Sciatic nerve (tissue), 2 donors: ENCODE measurements around the gene PHGDH. TPM values are rescaled to one million over a fixed set of nuclear protein-coding genes. Genes with fewer than 3 reads are reported as not detected.

Experiments
- ATAC-seq: fragments of 200-7000 bp; cut with Tn5 transposase; one replicate; pipeline ENCODE4 v1.9.1; 2020; ENCODE audit warnings: mild to moderate bottlenecking, moderate library complexity
- DNase-seq: peaks from one replicate; pipeline ENCODE4 v3.0.0-alpha.2; 2020; ENCODE audit warnings: low spot score
- intact Hi-C: fragments of 100-400 bp; cut with DNase I; formaldehyde crosslinking; loops from one replicate; pipeline ENCODE4 v1.14.2; 2022
- total RNA-seq: library from RNA; stranded (reverse); fragmentation: NEBNext Ultra II Directional; extraction: Animal tissue kit (Norgen Biotek cat#: 25700); gene quantifications from one replicate; pipeline ENCODE4 v1.2.1, GENCODE V29; 2021
- donor health status: DM: no; HTN: no; CAD: no.
- donor health status: DM: no; HTN: no; CAD: no.

PHGDH gene
- total RNA-seq, 1 donor from 2014 or later, result 60.0 TPM

GRCh38 chr1:119724611-119725218 lies 13.0 kb downstream of the PHGDH start:
- DNase-seq (no peak), ATAC-seq (no peak)
- intact Hi-C loops, result no loop called here

GRCh38 chr1:119725626-119726025 lies 13.9 kb downstream of the PHGDH start:
- ATAC-seq (no peak), DNase-seq (no peak)
- intact Hi-C loops, result no loop called here

GRCh38 chr1:119727991-119728390 lies 16.3 kb downstream of the PHGDH start:
- no peak for DNase-seq
- ATAC-seq, result no peak
- intact Hi-C loops, result no loop called here

GRCh38 chr1:119729044-119729443 lies 17.3 kb downstream of the PHGDH start:
- no peak for DNase-seq
- intact Hi-C loops, result no loop called here
- ATAC-seq, result no peak

GRCh38 chr1:119731060-119731459 lies 19.3 kb downstream of the PHGDH start:
- ATAC-seq (no peak), DNase-seq (no peak)
- intact Hi-C loops, result no loop called here

GRCh38 chr1:119731741-119732430 lies 20.2 kb downstream of the PHGDH start:
- intact Hi-C loops, result no loop called here
- no peak for DNase-seq
- ATAC-seq, result no peak

- peak; percentile 73 for DNase-seq
- ATAC-seq, result peak; percentile 90
Observed at GRCh38 chr1:119732465-119733168, 20.9 kb downstream of the PHGDH start.

GRCh38 chr1:119733754-119734153 lies 22.0 kb downstream of the PHGDH start:
- intact Hi-C loops, result no loop called here
- DNase-seq (no peak), ATAC-seq (no peak)

More at GRCh38 chr1:119732465-119733168, 20.9 kb downstream of the PHGDH start:
- intact Hi-C loops, result no loop called here

GRCh38 chr1:119735217-119735616 lies 23.5 kb downstream of the PHGDH start:
- intact Hi-C loops, result no loop called here
- DNase-seq (no peak), ATAC-seq (no peak)

GRCh38 chr1:119736649-119737039 lies 24.9 kb downstream of the PHGDH start:
- no peak for DNase-seq
- ATAC-seq, result no peak
- intact Hi-C loops, result no loop called here

GRCh38 chr1:119737040-119737682 lies 25.4 kb downstream of the PHGDH start:
- peak; percentile 76 for ATAC-seq
- peak; percentile 69 for DNase-seq
- intact Hi-C loops, result no loop called here

GRCh38 chr1:119738100-119738720 lies 26.5 kb downstream of the PHGDH start:
- ATAC-seq (peak; percentile 47), DNase-seq (no peak)
- intact Hi-C loops, result no loop called here

GRCh38 chr1:119739150-119739549 lies 27.4 kb downstream of the PHGDH start:
- ATAC-seq, result no peak
- no peak for DNase-seq
- intact Hi-C loops, result no loop called here

- intact Hi-C loops, result no loop called here
- ATAC-seq (no peak), DNase-seq (no peak)
Observed at GRCh38 chr1:119740261-119740660, 28.5 kb downstream of the PHGDH start.

- ATAC-seq, result no peak
- intact Hi-C loops, result no loop called here
- DNase-seq, result no peak
Observed at GRCh38 chr1:119740896-119741780, 29.4 kb downstream of the PHGDH start.

GRCh38 chr1:119742202-119742601 lies 30.5 kb downstream of the PHGDH start:
- DNase-seq (no peak), ATAC-seq (no peak)
- intact Hi-C loops, result no loop called here

GRCh38 chr1:119742677-119743076 lies 30.9 kb downstream of the PHGDH start:
- ATAC-seq, result no peak
- DNase-seq, result no peak
- intact Hi-C loops, result no loop called here

- ATAC-seq (peak; percentile 6), DNase-seq (no peak)
- intact Hi-C loops, result no loop called here
Observed at GRCh38 chr1:119743308-119743707, 31.6 kb downstream of the PHGDH start.
